Neural cell (in vitro differentiated cells): Measurements from ENCODE around the gene PCSK7.
"Not testable (repeated sequence)": the region's sequence is repeated elsewhere in the genome, so short reads cannot be mapped to it uniquely, and the experiment has no call there.

Experiments used
- CTCF ChIP-seq: fragments of 450-650 bp; IDR thresholded peaks from 2 replicates; pipeline ENCODE4 v1.5.1; 2014; ENCODE audit warnings: antibody characterized with exemption, mild to moderate bottlenecking, moderate library complexity; ENCODE audit not compliant: poor library complexity, severe bottlenecking
- EZH2 ChIP-seq: fragments of 200-600, 300-800 bp; shearing (Covaris generic), sonication (generic); IDR thresholded peaks from 2 replicates; pipeline ENCODE4 v1.6.1; 2014; ENCODE audit warnings: antibody characterized with exemption, low read length, borderline replicate concordance, mild to moderate bottlenecking; ENCODE audit not compliant: insufficient read depth, poor library complexity, severe bottlenecking
- MXI1 ChIP-seq: fragments of 450-650 bp; conservative IDR thresholded peaks from 2 replicates; pipeline ENCODE4 v1.6.1; 2014; ENCODE audit warnings: antibody characterized with exemption, mild to moderate bottlenecking; ENCODE audit not compliant: poor library complexity, severe bottlenecking
- POLR2AphosphoS5 ChIP-seq: IDR thresholded peaks from 2 replicates; pipeline ENCODE4 v1.6.1; 2012
- TAF1 ChIP-seq: IDR thresholded peaks from 2 replicates; pipeline ENCODE4 v1.6.1; 2012; ENCODE audit warnings: low read depth

GRCh38 chr11:117209351-117210125 lies 22.3 kb downstream of the PCSK7 start:
- not testable (repeated sequence) for TF ChIP-seq CTCF, EZH2, POLR2AphosphoS5, TAF1, MXI1
